Thoracic aorta (tissue), 2 donors: ENCODE data around the gene B3GNT7. TPM values are rescaled to one million over a fixed set of nuclear protein-coding genes. Genes with fewer than 3 reads are reported as not detected.

Experiments
- ATAC-seq: fragments of 150-250 bp; one replicate; pipeline ENCODE4 v1.8.0; 2017; ENCODE audit warnings: low read depth; ENCODE audit not compliant: insufficient number of reproducible peaks, low FRiP score
- DNase-seq: peaks from one replicate; pipeline ENCODE4 v3.0.0-alpha.2; 2020; ENCODE audit warnings: low spot score
- H3K27ac ChIP-seq, 2 donors: fragments of 200-600 bp; sonication (generic); 1 replicate in 1 of 2; 2 replicates in 1 of 2; pipeline ENCODE4 v1.5.1; 2016; ENCODE audit warnings: mild to moderate bottlenecking in 2 of 2, moderate library complexity in 2 of 2
- H3K27me3 ChIP-seq: fragments of 200-600 bp; sonication (generic); replicated peaks from 2 replicates; pipeline ENCODE4 v1.6.0; 2016; ENCODE audit warnings: mild to moderate bottlenecking; ENCODE audit not compliant: insufficient read depth
- H3K36me3 ChIP-seq: fragments of 200-600 bp; sonication (generic); one replicate; pipeline ENCODE4 v1.5.1; 2016
- H3K4me1 ChIP-seq, 2 donors: fragments of 200-600 bp; sonication (generic); 1 replicate in 1 of 2; 2 replicates in 1 of 2; pipeline versions ENCODE4 v1.5.1 to v1.6.0; 2016; ENCODE audit warnings: low read depth in 2 of 2, mild to moderate bottlenecking in 1 of 2; ENCODE audit not compliant: control insufficient read depth in 1 of 2
- H3K4me3 ChIP-seq: fragments of 200-600 bp; sonication (generic); 2 replicates; pipeline ENCODE4 v1.5.1; 2016; ENCODE audit warnings: mild to moderate bottlenecking
- H3K9me3 ChIP-seq: fragments of 200-600 bp; sonication (generic); 2 replicates; pipeline ENCODE4 v1.5.1; 2016
- total RNA-seq, 2 donors: library from RNA; depleted of rRNA; stranded (reverse); fragments of >200 nt; gene quantifications; one replicate each; pipeline versions ENCODE4 v1.1.0 to v1.2.3, GENCODE V29; 2016
- TF ChIP-seq, protein P1 (sequence below): fragments of 200-600 bp; sonication (generic); IDR thresholded peaks from one replicate; pipeline ENCODE4 v1.5.1; 2019; ENCODE audit warnings: antibody characterized with exemption

B3GNT7 gene
- total RNA-seq, 2 donors from 2014 or later: 11.4 to 17.5 TPM

DNA sequence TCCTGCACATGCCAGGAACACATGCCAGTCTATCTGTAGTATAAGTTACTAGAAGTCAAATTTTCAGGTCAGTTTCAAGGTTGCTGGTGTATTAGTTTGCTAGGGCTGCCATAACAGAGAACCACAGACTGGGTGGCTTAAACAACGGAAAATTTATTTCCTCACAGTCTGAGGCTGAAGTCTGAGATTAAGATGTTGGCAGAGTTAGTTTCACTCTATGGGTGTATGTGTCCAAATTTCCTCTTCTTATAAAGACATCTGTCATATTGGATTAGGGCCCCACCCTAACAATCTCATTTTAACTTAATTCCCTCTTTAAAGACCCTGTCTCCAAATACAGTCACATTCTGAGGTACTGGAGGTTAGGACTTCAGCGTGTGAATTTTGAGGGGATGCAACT, 26.5 kb downstream of the B3GNT7 start:
- Histone ChIP-seq H3K4me3 (no peak overlapping the region), H3K4me1 (no peaks in the 10 kb centered on the region), H3K36me3 (no peaks in the 10 kb centered on the region), H3K27me3 (no peaks in the 10 kb centered on the region), H3K9me3 (no peaks in the 10 kb centered on the region), H3K27ac (no peak overlapping the region)
- TF ChIP-seq, protein P1, sequence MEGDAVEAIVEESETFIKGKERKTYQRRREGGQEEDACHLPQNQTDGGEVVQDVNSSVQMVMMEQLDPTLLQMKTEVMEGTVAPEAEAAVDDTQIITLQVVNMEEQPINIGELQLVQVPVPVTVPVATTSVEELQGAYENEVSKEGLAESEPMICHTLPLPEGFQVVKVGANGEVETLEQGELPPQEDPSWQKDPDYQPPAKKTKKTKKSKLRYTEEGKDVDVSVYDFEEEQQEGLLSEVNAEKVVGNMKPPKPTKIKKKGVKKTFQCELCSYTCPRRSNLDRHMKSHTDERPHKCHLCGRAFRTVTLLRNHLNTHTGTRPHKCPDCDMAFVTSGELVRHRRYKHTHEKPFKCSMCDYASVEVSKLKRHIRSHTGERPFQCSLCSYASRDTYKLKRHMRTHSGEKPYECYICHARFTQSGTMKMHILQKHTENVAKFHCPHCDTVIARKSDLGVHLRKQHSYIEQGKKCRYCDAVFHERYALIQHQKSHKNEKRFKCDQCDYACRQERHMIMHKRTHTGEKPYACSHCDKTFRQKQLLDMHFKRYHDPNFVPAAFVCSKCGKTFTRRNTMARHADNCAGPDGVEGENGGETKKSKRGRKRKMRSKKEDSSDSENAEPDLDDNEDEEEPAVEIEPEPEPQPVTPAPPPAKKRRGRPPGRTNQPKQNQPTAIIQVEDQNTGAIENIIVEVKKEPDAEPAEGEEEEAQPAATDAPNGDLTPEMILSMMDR: no peak
- DNase-seq: no peak
- ATAC-seq: no peak

DNA sequence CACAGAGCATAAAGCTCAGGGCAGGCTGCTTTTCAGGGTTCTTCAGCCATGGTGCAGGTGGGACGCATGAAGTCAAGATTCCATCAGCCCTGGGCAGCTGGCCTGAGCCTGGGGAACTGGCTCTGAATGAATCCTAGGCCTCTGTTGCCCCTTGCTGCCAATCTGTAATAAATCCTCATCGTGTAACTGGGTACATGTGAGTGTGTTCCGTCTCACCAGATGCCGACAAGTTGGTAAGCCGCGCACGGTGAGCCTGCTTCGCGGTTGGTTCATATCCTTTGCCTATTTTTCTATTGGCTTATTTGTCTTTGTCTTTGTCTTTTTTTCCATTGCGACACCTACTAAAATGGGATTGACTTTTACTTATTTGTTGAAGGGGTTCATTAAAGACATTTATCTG, 27.7 kb downstream of the B3GNT7 start:
- Histone ChIP-seq H3K36me3 (no peaks in the 10 kb centered on the region), H3K27me3 (no peaks in the 10 kb centered on the region), H3K9me3 (no peaks in the 10 kb centered on the region), H3K4me1 (no peaks in the 10 kb centered on the region), H3K27ac (no peak overlapping the region), H3K4me3 (no peak overlapping the region)
- no peak for ATAC-seq
- DNase-seq: no peak
- TF ChIP-seq, protein P1: no peak

DNA sequence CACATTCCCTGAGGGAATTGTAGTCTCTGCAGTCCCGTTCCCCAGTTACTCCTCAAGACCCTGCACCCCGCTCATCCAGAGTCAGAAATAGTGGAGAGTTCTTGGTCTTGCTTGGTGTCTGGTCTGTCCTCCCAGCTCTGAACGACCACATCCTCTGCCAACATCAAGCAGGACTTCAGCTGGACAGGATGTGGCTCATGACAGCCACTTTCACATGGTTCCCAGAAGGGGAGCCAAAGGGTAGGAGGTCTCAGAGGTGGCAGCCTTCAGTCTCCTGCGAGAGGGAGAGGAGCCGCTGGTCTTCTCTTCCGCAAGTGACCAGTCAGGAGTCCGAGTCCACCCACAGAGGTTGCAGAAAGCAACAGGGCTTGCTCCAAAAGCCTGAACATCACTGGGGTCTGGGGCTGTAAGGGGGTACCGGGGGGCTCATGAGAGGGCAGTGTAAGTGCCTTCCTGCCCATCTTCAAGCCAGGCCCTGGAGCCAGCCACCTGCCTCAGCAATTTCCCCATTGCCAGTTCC, 29.8 kb downstream of the B3GNT7 start:
- TF ChIP-seq, protein P1: no peak
- DNase-seq (no peak), ATAC-seq (no peak)
- no peaks in the 10 kb centered on the region for H3K36me3 ChIP-seq
- H3K9me3 ChIP-seq: no peaks in the 10 kb centered on the region
- H3K4me3 ChIP-seq: no peak overlapping the region
- no peaks in the 10 kb centered on the region for H3K4me1 ChIP-seq
- H3K27ac ChIP-seq: no peak overlapping the region
- H3K27me3 ChIP-seq: no peaks in the 10 kb centered on the region

DNA sequence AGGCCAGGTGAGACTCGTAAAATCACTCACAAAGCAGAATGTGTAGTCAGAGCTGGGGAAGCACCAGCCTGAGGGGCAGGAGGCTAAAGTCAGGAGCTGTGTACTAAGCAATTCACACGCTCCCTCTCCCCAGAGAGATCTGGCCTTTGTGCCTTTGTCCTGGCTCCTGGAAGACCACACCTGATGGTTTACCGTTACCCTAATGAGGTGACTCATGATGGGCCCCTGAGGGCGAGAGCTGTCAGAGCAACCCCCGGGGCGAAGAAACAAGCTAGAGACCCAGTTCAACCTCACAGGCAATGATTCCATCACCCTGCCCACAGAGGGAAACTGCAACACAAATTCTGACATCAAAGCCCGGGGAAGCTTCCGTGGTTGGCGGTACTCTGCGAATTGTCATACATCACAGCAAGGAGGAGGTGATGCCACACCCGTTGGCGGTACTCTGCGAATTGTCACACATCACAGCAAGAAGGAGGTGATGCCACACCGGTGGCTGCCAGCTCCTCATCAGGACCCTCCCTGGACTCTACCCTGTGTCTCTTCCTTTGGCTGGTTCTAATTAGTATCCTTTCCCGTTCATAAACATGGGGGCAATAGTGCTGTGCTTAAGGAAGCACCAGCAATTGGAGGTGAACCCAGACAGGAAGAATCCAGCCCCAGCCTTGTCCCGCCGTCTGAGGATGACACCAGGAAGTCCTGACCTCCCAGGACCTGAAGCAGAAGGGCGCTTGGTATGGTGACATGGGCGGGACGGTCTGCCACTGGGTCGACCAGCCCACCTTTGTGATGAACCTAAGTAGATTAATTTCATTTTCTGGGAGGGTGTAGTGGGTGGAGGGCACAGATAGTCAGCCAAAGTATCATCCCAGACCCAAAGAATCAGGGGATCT, 30.5 kb downstream of the B3GNT7 start:
- ATAC-seq: no peak
- Histone ChIP-seq H3K36me3 (no peaks in the 10 kb centered on the region), H3K9me3 (no peaks in the 10 kb centered on the region), H3K4me3 (no peak overlapping the region), H3K27ac (no peak overlapping the region), H3K27me3 (no peaks in the 10 kb centered on the region), H3K4me1 (no peaks in the 10 kb centered on the region)
- no peak for DNase-seq
- TF ChIP-seq, protein P1: no peak

DNA sequence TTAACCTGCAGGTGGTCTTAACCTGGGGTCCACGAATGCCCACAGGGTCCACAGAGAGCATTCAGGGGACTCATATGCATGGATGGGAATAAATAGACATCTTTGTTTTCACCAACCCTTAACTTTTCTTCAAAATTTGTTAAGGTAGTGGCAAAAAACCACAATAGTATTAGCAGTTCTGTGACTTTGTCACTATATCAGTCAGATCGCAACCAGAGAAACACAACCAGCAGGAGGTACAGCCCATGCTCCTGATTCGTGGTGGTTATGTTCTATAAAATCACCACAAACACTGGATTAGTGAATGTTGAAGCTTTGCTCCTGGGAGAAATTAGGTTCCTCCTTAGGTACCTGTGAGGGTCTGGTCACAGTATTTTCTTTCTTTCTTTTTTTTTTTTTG, 31.6 kb downstream of the B3GNT7 start:
- TF ChIP-seq, protein P1: no peak
- H3K36me3 ChIP-seq: no peaks in the 10 kb centered on the region
- ATAC-seq: no peak

More for the DNA sequence above, 31.6 kb downstream of the B3GNT7 start:
- H3K27me3 ChIP-seq: no peaks in the 10 kb centered on the region
- no peaks in the 10 kb centered on the region for H3K4me1 ChIP-seq
- H3K4me3 ChIP-seq: no peak overlapping the region
- no peak for DNase-seq
- H3K9me3 ChIP-seq: peaks cover 5% of the 10 kb centered on the region
- no peak overlapping the region for H3K27ac ChIP-seq
